Vagina (tissue), 2 donors: ENCODE data around the gene CAMTA2. TPM values are rescaled to one million over a fixed set of nuclear protein-coding genes. Genes with fewer than 3 reads are reported as not detected.
"Not testable (repeated sequence)": the region's sequence is repeated elsewhere in the genome, so short reads cannot be mapped to it uniquely, and the experiment has no call there.

Experiments used
- DNase-seq, 2 donors: peaks; one replicate each; pipeline ENCODE4 v3.0.0-alpha.2; 2017; ENCODE audit errors: extremely low spot score in 2 of 2
- H3K27ac ChIP-seq: fragments of 200-600 bp; sonication (generic); one replicate; pipeline ENCODE4 v1.5.1; 2019
- H3K27me3 ChIP-seq: fragments of 200-600 bp; sonication (generic); one replicate; pipeline ENCODE4 v1.5.1; 2019
- H3K36me3 ChIP-seq, 2 donors: fragments of 200-600 bp; sonication (generic); one replicate each; pipeline ENCODE4 v1.5.1; 2017 to 2019
- H3K4me1 ChIP-seq: fragments of 200-600 bp; sonication (generic); one replicate; pipeline ENCODE4 v1.5.1; 2019
- H3K4me3 ChIP-seq, 2 donors: fragments of 200-600 bp; sonication (generic); 1 replicate in 1 of 2; 2 replicates in 1 of 2; pipeline ENCODE4 v1.5.1; 2016 to 2019
- H3K9me3 ChIP-seq: fragments of 200-600 bp; sonication (generic); one replicate; pipeline ENCODE4 v1.5.1; 2019
- CTCF ChIP-seq, 3 experiments: fragments of 450-650 bp in 2 of 3; fragments of 200-600 bp in 1 of 3; sonication (generic) in 1 of 3; IDR thresholded peaks; one replicate each; pipeline ENCODE4 v1.5.1; 2017 to 2019; ENCODE audit warnings: antibody characterized with exemption in 3 of 3, mild to moderate bottlenecking in 2 of 3, moderate library complexity in 2 of 3
- POLR2A ChIP-seq, 2 donors: fragments of 450-650 bp; IDR thresholded peaks; one replicate each; pipeline ENCODE4 v1.6.1; 2017; ENCODE audit warnings: antibody characterized with exemption in 2 of 2, mild to moderate bottlenecking in 2 of 2, moderate library complexity in 2 of 2
- POLR2AphosphoS5 ChIP-seq, 2 donors: sonication (generic); formaldehyde crosslinking; IDR thresholded peaks; one replicate each; pipeline ENCODE4 v1.9.0; 2017; ENCODE audit warnings: antibody characterized with exemption in 2 of 2, mild to moderate bottlenecking in 2 of 2, low read depth in 1 of 2; ENCODE audit not compliant: insufficient read depth in 1 of 2
- intact Hi-C: fragments of 100-400 bp; cut with DNase I; formaldehyde crosslinking; loops from one replicate; pipeline ENCODE4 v1.15.1; 2023
- total RNA-seq: library from RNA; depleted of rRNA; stranded (reverse); fragments of >200 nt; gene quantifications from one replicate; pipeline ENCODE4 v1.2.3, GENCODE V29; 2016

The CAMTA2 gene
- total RNA-seq, 1 donor from 2014 or later, result 36.3 TPM

- no peaks in the 10 kb centered on the region for H3K9me3 ChIP-seq
- H3K27ac ChIP-seq, result no peak overlapping the region
- H3K27me3 ChIP-seq, result no peaks in the 10 kb centered on the region
- intact Hi-C loops, result loop anchor here (10.0 kb wide), 1 partner anchor 49 kb away; the partner anchor contains the start of gene CAMTA2
- no peaks in the 10 kb centered on the region for H3K36me3 ChIP-seq
- no peak for DNase-seq
- peaks cover 8% of the 10 kb centered on the region for H3K4me1 ChIP-seq
- TF ChIP-seq POLR2A (IDR thresholded peaks at IDR 0.05) (no peak), POLR2AphosphoS5 (IDR thresholded peaks at IDR 0.05; ENCODE audit: insufficient read depth in 1 of 2, low read depth in 1 of 2) (no peak), CTCF (IDR thresholded peaks at IDR 0.05) (no peak)
- H3K4me3 ChIP-seq, result no peak overlapping the region
These were observed 46.0 kb upstream of the CAMTA2 start for GRCh38 chr17:5033352-5034015.

DNA sequence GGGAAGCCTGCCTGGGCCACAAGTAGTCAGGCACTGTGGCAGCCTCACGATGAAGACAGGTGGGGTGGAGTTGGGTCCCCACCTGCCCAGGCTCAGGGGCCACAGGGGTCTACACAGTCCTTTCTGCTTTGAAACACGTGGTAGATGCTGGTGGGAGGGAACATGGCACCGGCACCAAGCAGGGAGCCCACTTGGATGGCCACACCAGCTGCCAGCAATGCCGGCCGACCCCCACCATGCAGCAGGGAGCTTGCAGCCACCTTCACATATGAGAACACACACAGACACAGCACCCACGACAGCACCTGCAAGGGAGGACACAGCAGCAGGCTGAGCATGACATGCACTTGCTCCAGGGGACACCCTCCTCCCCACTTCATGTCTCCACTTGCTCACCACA lies 45.4 kb upstream of the CAMTA2 start:
- intact Hi-C loops, result loop anchor here (10.0 kb wide), 1 partner anchor 48 kb away; the partner anchor contains the start of gene CAMTA2
- TF ChIP-seq POLR2AphosphoS5 (IDR thresholded peaks at IDR 0.05; ENCODE audit: insufficient read depth in 1 of 2, low read depth in 1 of 2), result no peak
- no peak for TF ChIP-seq POLR2A (IDR thresholded peaks at IDR 0.05)
- TF ChIP-seq CTCF (IDR thresholded peaks at IDR 0.05), result no peak
- no peaks in the 10 kb centered on the region for H3K36me3 ChIP-seq
- DNase-seq, result no peak
- no peaks in the 10 kb centered on the region for H3K27me3 ChIP-seq
- peaks cover 8% of the 10 kb centered on the region for H3K4me1 ChIP-seq
- H3K27ac ChIP-seq, result no peak overlapping the region
- H3K4me3 ChIP-seq, result no peak overlapping the region
- H3K9me3 ChIP-seq, result no peaks in the 10 kb centered on the region

DNA sequence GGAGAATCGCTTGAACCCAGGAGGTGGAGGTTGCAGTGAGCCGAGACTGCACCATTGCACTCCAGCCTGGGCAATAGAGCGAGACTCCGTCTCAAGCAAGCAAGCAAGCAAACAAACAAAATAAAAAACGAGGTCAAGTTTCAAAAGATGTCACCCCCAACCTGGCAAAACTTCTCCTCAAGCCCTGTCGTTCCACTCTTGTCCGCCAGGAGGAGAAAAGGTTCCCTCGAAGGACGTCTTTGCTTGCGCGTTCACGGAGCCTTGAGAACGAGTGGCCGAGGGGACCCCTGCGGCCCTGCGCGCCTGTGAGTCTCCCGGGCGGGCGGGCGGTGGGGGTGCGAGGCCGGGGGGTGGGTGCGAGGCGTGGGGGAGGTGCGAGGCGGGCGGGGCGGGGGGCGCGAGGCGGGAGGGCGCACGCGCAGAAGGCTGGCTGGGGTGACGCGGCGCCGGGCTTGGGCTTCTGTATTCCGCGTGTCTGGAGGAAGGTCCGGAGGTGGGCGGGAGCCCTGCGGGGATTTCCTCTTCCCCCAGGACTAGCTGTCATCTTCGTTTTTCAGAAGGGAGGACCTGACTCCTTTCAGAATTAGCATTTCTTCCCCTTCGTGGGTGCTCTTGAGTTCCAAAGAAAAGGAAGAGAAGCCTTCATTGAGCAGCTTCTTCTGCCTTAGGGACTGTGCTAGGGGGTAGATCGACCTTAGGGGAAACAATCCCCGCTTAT lies 44.0 kb upstream of the CAMTA2 start:
- H3K36me3 ChIP-seq, result no peaks in the 10 kb centered on the region
- no peak for DNase-seq
- peak overlapping the region; percentile 34 for H3K27ac ChIP-seq
- H3K4me3 ChIP-seq, result peak overlapping the region; percentile 43 to 58
- H3K4me1 ChIP-seq, result peaks cover 8% of the 10 kb centered on the region
- TF ChIP-seq CTCF (IDR thresholded peaks at IDR 0.05) (peak; percentile 53 to 82 (median 81)), POLR2AphosphoS5 (IDR thresholded peaks at IDR 0.05; ENCODE audit: insufficient read depth in 1 of 2, low read depth in 1 of 2) (no peak)
- no peaks in the 10 kb centered on the region for H3K27me3 ChIP-seq
- intact Hi-C loops, result loop anchor here (10.0 kb wide), 1 partner anchor 47 kb away; the partner anchor contains the start of gene CAMTA2
- H3K9me3 ChIP-seq, result no peaks in the 10 kb centered on the region

DNA sequence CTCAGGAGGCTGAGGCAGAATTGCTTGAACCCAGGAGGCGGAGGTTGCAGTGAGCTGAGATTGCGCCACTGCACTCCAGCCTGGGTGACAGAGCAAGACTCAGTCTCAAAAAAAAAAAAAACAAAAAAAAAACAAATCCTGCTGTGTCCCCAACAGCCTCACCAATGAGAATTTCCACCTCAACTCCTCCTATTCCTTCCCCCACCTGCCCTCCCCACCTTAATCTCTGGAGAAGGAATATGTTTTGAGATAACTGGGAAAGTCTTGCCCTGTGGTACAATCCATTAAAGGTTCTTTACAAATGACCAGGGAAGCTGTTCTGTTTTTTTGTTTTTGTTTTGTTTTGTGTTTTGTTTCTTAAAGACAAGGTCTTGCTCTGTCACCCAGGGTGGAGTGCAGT lies 42.7 kb upstream of the CAMTA2 start:
- not testable (repeated sequence) for DNase-seq, H3K36me3 ChIP-seq, H3K27me3 ChIP-seq, H3K4me1 ChIP-seq, H3K27ac ChIP-seq, H3K9me3 ChIP-seq, H3K4me3 ChIP-seq
- intact Hi-C loops, result loop anchor here (10.0 kb wide), 1 partner anchor 45 kb away; the partner anchor contains the start of gene CAMTA2

- TF ChIP-seq POLR2AphosphoS5 (IDR thresholded peaks at IDR 0.05; ENCODE audit: insufficient read depth in 1 of 2, low read depth in 1 of 2) (no peak), CTCF (IDR thresholded peaks at IDR 0.05) (no peak)
- intact Hi-C loops, result no loop called here
These were observed 40.4 kb upstream of the CAMTA2 start for GRCh38 chr17:5027916-5028315.

More at GRCh38 chr17:5027916-5028315, 40.4 kb upstream of the CAMTA2 start:
- peaks cover 0 to 12% of the 10 kb centered on the region in 2 donors for H3K36me3 ChIP-seq
- H3K4me1 ChIP-seq, result peaks cover 8% of the 10 kb centered on the region
- H3K27ac ChIP-seq, result no peak overlapping the region
- no peaks in the 10 kb centered on the region for H3K27me3 ChIP-seq
- no peak overlapping the region for H3K4me3 ChIP-seq
- H3K9me3 ChIP-seq, result no peaks in the 10 kb centered on the region
- no peak for DNase-seq
